Activated CD4-positive, alpha-beta T cell treated with anti-CD3 and anti-CD28 coated beads, Interleukin-2, Interleukin-4, amounts not matched to agents 100 ng/mL and 50 ng/mL, durations not matched to agents 16 hours and 8 hours (primary cell): Measurements from ENCODE around the gene MSL3.
A peak's percentile ranks its signal among the peaks of the same experiment; 100 is the strongest.

Experiments used
- DNase-seq: peaks from one replicate; pipeline ENCODE4 v3.0.0-alpha.2; 2020; ENCODE audit warnings: low spot score

The MSL3 gene

GRCh38 chrX:11757719-11758399 lies at the start of gene MSL3:
TSS of gene MSL3 (plus strand) at chrX:11758237. CDS start at chrX:11758264, 27 bp downstream.
- DNase-seq: no peak

GRCh38 chrX:11722304-11722703 lies 35.7 kb upstream of the MSL3 start:
- no peak for DNase-seq

GRCh38 chrX:11724122-11725017 lies 33.7 kb upstream of the MSL3 start:
- peak; percentile 40 for DNase-seq

GRCh38 chrX:11725631-11726442 lies 32.2 kb upstream of the MSL3 start:
- no peak for DNase-seq

- DNase-seq: no peak
Observed at GRCh38 chrX:11728556-11728955, 29.5 kb upstream of the MSL3 start.

- DNase-seq: no peak
Observed at GRCh38 chrX:11733614-11734013, 24.4 kb upstream of the MSL3 start.

- no peak for DNase-seq
Observed at GRCh38 chrX:11739776-11740175, 18.3 kb upstream of the MSL3 start.

- no peak for DNase-seq
Observed at GRCh38 chrX:11740794-11741193, 17.2 kb upstream of the MSL3 start.

GRCh38 chrX:11741574-11741973 lies 16.5 kb upstream of the MSL3 start:
- DNase-seq: no peak

- DNase-seq: no peak
Observed at GRCh38 chrX:11745881-11746280, 12.2 kb upstream of the MSL3 start.

GRCh38 chrX:11750046-11750445 lies 8.0 kb upstream of the MSL3 start:
- DNase-seq: no peak

GRCh38 chrX:11750694-11751093 lies 7.3 kb upstream of the MSL3 start:
- no peak for DNase-seq

- DNase-seq: no peak
Observed at GRCh38 chrX:11751261-11751660, 6.8 kb upstream of the MSL3 start.

- DNase-seq: no peak
Observed at GRCh38 chrX:11753668-11754067, 4.4 kb upstream of the MSL3 start.

- DNase-seq: no peak
Observed at GRCh38 chrX:11754958-11755645, 2.9 kb upstream of the MSL3 start.

GRCh38 chrX:11755724-11756123 lies 2.3 kb upstream of the MSL3 start:
- DNase-seq: no peak

- no peak for DNase-seq
Observed at GRCh38 chrX:11756354-11757318, 1.4 kb upstream of the MSL3 start.

- no peak for DNase-seq
Observed at GRCh38 chrX:11757397-11757718, 679 bp upstream of the MSL3 start.

- peak; percentile 86 for DNase-seq
Observed at GRCh38 chrX:11758400-11759171, 549 bp downstream of the MSL3 start.

GRCh38 chrX:11759172-11759460 lies 1.1 kb downstream of the MSL3 start:
- no peak for DNase-seq
